ENCODE measurements around the gene GFRA1.

GFRA1 gene

GRCh38 chr10:116245156-116245555 lies 27.9 kb downstream of the GFRA1 start:
- no peaks in the 10 kb centered on the region for H3K36me3 ChIP-seq (ENCODE audit: control insufficient read depth in 2 of 2, insufficient read depth in 2 of 2, low read length in 2 of 2)
- no peaks in the 10 kb centered on the region for H3K27me3 ChIP-seq (ENCODE audit: control insufficient read depth in 2 of 2, insufficient read depth in 2 of 2, low read length in 2 of 2)
- H3K9ac ChIP-seq (ENCODE audit: low read depth in 1 of 2, low read length in 2 of 2): no peak overlapping the region
- no peaks in the 10 kb centered on the region for H3K9me3 ChIP-seq (ENCODE audit: control insufficient read depth in 2 of 2, low read length in 2 of 2)
- H3K4me1 ChIP-seq (ENCODE audit: control insufficient read depth in 2 of 2, insufficient read depth in 2 of 2, low read length in 2 of 2): no peaks in the 10 kb centered on the region
- H3K27ac ChIP-seq (ENCODE audit: low read depth in 2 of 2, low read length in 2 of 2): no peak overlapping the region
- H3K4me3 ChIP-seq (ENCODE audit: low read length in 2 of 2): no peak overlapping the region

GRCh38 chr10:116241642-116242410 lies 31.2 kb downstream of the GFRA1 start:
- H3K9me3 ChIP-seq (ENCODE audit: control insufficient read depth in 2 of 2, low read length in 2 of 2): no peaks in the 10 kb centered on the region
- H3K4me1 ChIP-seq (ENCODE audit: control insufficient read depth in 2 of 2, insufficient read depth in 2 of 2, low read length in 2 of 2): no peaks in the 10 kb centered on the region
- H3K9ac ChIP-seq (ENCODE audit: low read depth in 1 of 2, low read length in 2 of 2): no peak overlapping the region
- H3K27me3 ChIP-seq (ENCODE audit: control insufficient read depth in 2 of 2, insufficient read depth in 2 of 2, low read length in 2 of 2): no peaks in the 10 kb centered on the region
- no peak overlapping the region for H3K27ac ChIP-seq (ENCODE audit: low read depth in 2 of 2, low read length in 2 of 2)
- H3K36me3 ChIP-seq (ENCODE audit: control insufficient read depth in 2 of 2, insufficient read depth in 2 of 2, low read length in 2 of 2): no peaks in the 10 kb centered on the region
- H3K4me3 ChIP-seq (ENCODE audit: low read length in 2 of 2): no peak overlapping the region

GRCh38 chr10:116241085-116241484 lies 31.9 kb downstream of the GFRA1 start:
- H3K9me3 ChIP-seq (ENCODE audit: control insufficient read depth in 2 of 2, low read length in 2 of 2): no peaks in the 10 kb centered on the region
- no peaks in the 10 kb centered on the region for H3K36me3 ChIP-seq (ENCODE audit: control insufficient read depth in 2 of 2, insufficient read depth in 2 of 2, low read length in 2 of 2)
- H3K27me3 ChIP-seq (ENCODE audit: control insufficient read depth in 2 of 2, insufficient read depth in 2 of 2, low read length in 2 of 2): no peaks in the 10 kb centered on the region
- H3K27ac ChIP-seq (ENCODE audit: low read depth in 2 of 2, low read length in 2 of 2): no peak overlapping the region
- H3K9ac ChIP-seq (ENCODE audit: low read depth in 1 of 2, low read length in 2 of 2): no peak overlapping the region
- no peaks in the 10 kb centered on the region for H3K4me1 ChIP-seq (ENCODE audit: control insufficient read depth in 2 of 2, insufficient read depth in 2 of 2, low read length in 2 of 2)
- H3K4me3 ChIP-seq (ENCODE audit: low read length in 2 of 2): no peak overlapping the region

GRCh38 chr10:116240157-116240950 lies 32.7 kb downstream of the GFRA1 start:
- Histone ChIP-seq H3K4me1 (ENCODE audit: control insufficient read depth in 2 of 2, insufficient read depth in 2 of 2, low read length in 2 of 2) (no peaks in the 10 kb centered on the region), H3K27ac (ENCODE audit: low read depth in 2 of 2, low read length in 2 of 2) (no peak overlapping the region), H3K9me3 (ENCODE audit: control insufficient read depth in 2 of 2, low read length in 2 of 2) (no peaks in the 10 kb centered on the region), H3K36me3 (ENCODE audit: control insufficient read depth in 2 of 2, insufficient read depth in 2 of 2, low read length in 2 of 2) (no peaks in the 10 kb centered on the region), H3K4me3 (ENCODE audit: low read length in 2 of 2) (no peak overlapping the region), H3K27me3 (ENCODE audit: control insufficient read depth in 2 of 2, insufficient read depth in 2 of 2, low read length in 2 of 2) (no peaks in the 10 kb centered on the region), H3K9ac (ENCODE audit: low read depth in 1 of 2, low read length in 2 of 2) (no peak overlapping the region)

GRCh38 chr10:116239229-116239628 lies 33.8 kb downstream of the GFRA1 start:
- H3K27me3 ChIP-seq (ENCODE audit: control insufficient read depth in 2 of 2, insufficient read depth in 2 of 2, low read length in 2 of 2): no peaks in the 10 kb centered on the region
- H3K9ac ChIP-seq (ENCODE audit: low read depth in 1 of 2, low read length in 2 of 2): no peak overlapping the region
- H3K27ac ChIP-seq (ENCODE audit: low read depth in 2 of 2, low read length in 2 of 2): no peak overlapping the region
- no peak overlapping the region for H3K4me3 ChIP-seq (ENCODE audit: low read length in 2 of 2)
- no peaks in the 10 kb centered on the region for H3K4me1 ChIP-seq (ENCODE audit: control insufficient read depth in 2 of 2, insufficient read depth in 2 of 2, low read length in 2 of 2)
- no peaks in the 10 kb centered on the region for H3K36me3 ChIP-seq (ENCODE audit: control insufficient read depth in 2 of 2, insufficient read depth in 2 of 2, low read length in 2 of 2)
- H3K9me3 ChIP-seq (ENCODE audit: control insufficient read depth in 2 of 2, low read length in 2 of 2): no peaks in the 10 kb centered on the region

- no peaks in the 10 kb centered on the region for H3K4me1 ChIP-seq (ENCODE audit: control insufficient read depth in 2 of 2, insufficient read depth in 2 of 2, low read length in 2 of 2)
- no peak overlapping the region for H3K4me3 ChIP-seq (ENCODE audit: low read length in 2 of 2)
- H3K27ac ChIP-seq (ENCODE audit: low read depth in 2 of 2, low read length in 2 of 2): no peak overlapping the region
- H3K9ac ChIP-seq (ENCODE audit: low read depth in 1 of 2, low read length in 2 of 2): no peak overlapping the region
- H3K9me3 ChIP-seq (ENCODE audit: control insufficient read depth in 2 of 2, low read length in 2 of 2): no peaks in the 10 kb centered on the region
- no peaks in the 10 kb centered on the region for H3K27me3 ChIP-seq (ENCODE audit: control insufficient read depth in 2 of 2, insufficient read depth in 2 of 2, low read length in 2 of 2)
- no peaks in the 10 kb centered on the region for H3K36me3 ChIP-seq (ENCODE audit: control insufficient read depth in 2 of 2, insufficient read depth in 2 of 2, low read length in 2 of 2)
Measured at GRCh38 chr10:116237970-116238369, 35.0 kb downstream of the GFRA1 start.

GRCh38 chr10:116237260-116237659 lies 35.7 kb downstream of the GFRA1 start:
- no peaks in the 10 kb centered on the region for H3K4me1 ChIP-seq (ENCODE audit: control insufficient read depth in 2 of 2, insufficient read depth in 2 of 2, low read length in 2 of 2)
- no peak overlapping the region for H3K4me3 ChIP-seq (ENCODE audit: low read length in 2 of 2)
- H3K36me3 ChIP-seq (ENCODE audit: control insufficient read depth in 2 of 2, insufficient read depth in 2 of 2, low read length in 2 of 2): no peaks in the 10 kb centered on the region
- no peaks in the 10 kb centered on the region for H3K9me3 ChIP-seq (ENCODE audit: control insufficient read depth in 2 of 2, low read length in 2 of 2)
- no peaks in the 10 kb centered on the region for H3K27me3 ChIP-seq (ENCODE audit: control insufficient read depth in 2 of 2, insufficient read depth in 2 of 2, low read length in 2 of 2)
- no peak overlapping the region for H3K27ac ChIP-seq (ENCODE audit: low read depth in 2 of 2, low read length in 2 of 2)
- no peak overlapping the region for H3K9ac ChIP-seq (ENCODE audit: low read depth in 1 of 2, low read length in 2 of 2)

- Histone ChIP-seq H3K4me1 (ENCODE audit: control insufficient read depth in 2 of 2, insufficient read depth in 2 of 2, low read length in 2 of 2) (no peaks in the 10 kb centered on the region), H3K27ac (ENCODE audit: low read depth in 2 of 2, low read length in 2 of 2) (no peak overlapping the region), H3K9ac (ENCODE audit: low read depth in 1 of 2, low read length in 2 of 2) (no peak overlapping the region), H3K9me3 (ENCODE audit: control insufficient read depth in 2 of 2, low read length in 2 of 2) (no peaks in the 10 kb centered on the region), H3K27me3 (ENCODE audit: control insufficient read depth in 2 of 2, insufficient read depth in 2 of 2, low read length in 2 of 2) (no peaks in the 10 kb centered on the region), H3K4me3 (ENCODE audit: low read length in 2 of 2) (no peak overlapping the region), H3K36me3 (ENCODE audit: control insufficient read depth in 2 of 2, insufficient read depth in 2 of 2, low read length in 2 of 2) (no peaks in the 10 kb centered on the region)
Measured at GRCh38 chr10:116233230-116233629, 39.8 kb downstream of the GFRA1 start.

- Histone ChIP-seq H3K27ac (ENCODE audit: low read depth in 2 of 2, low read length in 2 of 2) (no peak overlapping the region), H3K9ac (ENCODE audit: low read depth in 1 of 2, low read length in 2 of 2) (no peak overlapping the region), H3K9me3 (ENCODE audit: control insufficient read depth in 2 of 2, low read length in 2 of 2) (no peaks in the 10 kb centered on the region), H3K36me3 (ENCODE audit: control insufficient read depth in 2 of 2, insufficient read depth in 2 of 2, low read length in 2 of 2) (no peaks in the 10 kb centered on the region), H3K4me1 (ENCODE audit: control insufficient read depth in 2 of 2, insufficient read depth in 2 of 2, low read length in 2 of 2) (no peaks in the 10 kb centered on the region), H3K27me3 (ENCODE audit: control insufficient read depth in 2 of 2, insufficient read depth in 2 of 2, low read length in 2 of 2) (no peaks in the 10 kb centered on the region), H3K4me3 (ENCODE audit: low read length in 2 of 2) (no peak overlapping the region)
Measured at GRCh38 chr10:116232613-116233012, 40.4 kb downstream of the GFRA1 start.

GRCh38 chr10:116226766-116227165 lies 46.2 kb downstream of the GFRA1 start:
- Histone ChIP-seq H3K4me1 (ENCODE audit: control insufficient read depth in 2 of 2, insufficient read depth in 2 of 2, low read length in 2 of 2) (no peaks in the 10 kb centered on the region), H3K36me3 (ENCODE audit: control insufficient read depth in 2 of 2, insufficient read depth in 2 of 2, low read length in 2 of 2) (no peaks in the 10 kb centered on the region), H3K27me3 (ENCODE audit: control insufficient read depth in 2 of 2, insufficient read depth in 2 of 2, low read length in 2 of 2) (no peaks in the 10 kb centered on the region), H3K4me3 (ENCODE audit: low read length in 2 of 2) (no peak overlapping the region), H3K9me3 (ENCODE audit: control insufficient read depth in 2 of 2, low read length in 2 of 2) (no peaks in the 10 kb centered on the region), H3K9ac (ENCODE audit: low read depth in 1 of 2, low read length in 2 of 2) (no peak overlapping the region), H3K27ac (ENCODE audit: low read depth in 2 of 2, low read length in 2 of 2) (no peak overlapping the region)
